WTC11 (cell line): Measurements from ENCODE around the gene TCF7L2.

Source experiments
- CTCF ChIP-seq: fragments of 200-600 bp; IDR thresholded peaks from 2 replicates; pipeline ENCODE4 v1.8.0; 2022; ENCODE audit warnings: antibody characterized with exemption
- ERG ChIP-seq: fragments of 250-450 bp; sonication (Bioruptor Pico); IDR thresholded peaks from 2 replicates; pipeline ENCODE4 v1.8.0; 2021; ENCODE audit warnings: mild to moderate bottlenecking
- IRF1 ChIP-seq: sonication (generic); formaldehyde crosslinking; IDR thresholded peaks from 2 replicates; pipeline ENCODE4 v1.8.0; 2023; ENCODE audit warnings: missing genetic modification reagents
- MLX ChIP-seq: sonication (generic); formaldehyde crosslinking; IDR thresholded peaks from 2 replicates; pipeline ENCODE4 v1.8.1; 2023; ENCODE audit warnings: mild to moderate bottlenecking, missing genetic modification reagents, moderate library complexity
- SP1 ChIP-seq: sonication (generic); formaldehyde crosslinking; conservative IDR thresholded peaks from 2 replicates; pipeline ENCODE4 v1.8.1; 2022; ENCODE audit warnings: missing genetic modification reagents
- TEAD4 ChIP-seq: sonication (generic); formaldehyde crosslinking; IDR thresholded peaks from 2 replicates; pipeline ENCODE4 v1.8.0; 2022; ENCODE audit warnings: mild to moderate bottlenecking, missing genetic modification reagents
- USF1 ChIP-seq: sonication (generic); formaldehyde crosslinking; IDR thresholded peaks from 2 replicates; pipeline ENCODE4 v1.8.0; 2022; ENCODE audit warnings: mild to moderate bottlenecking, missing genetic modification reagents

GRCh38 chr10:113113241-113113640 lies 163.2 kb downstream of the TCF7L2 start:
- TF ChIP-seq SP1 (CRISPR knock-in tag), result no peak
- no peak for TF ChIP-seq CTCF
- no peak for TF ChIP-seq MLX (CRISPR knock-in tag)
- TF ChIP-seq ERG, result no peak
- no peak for TF ChIP-seq IRF1 (CRISPR knock-in tag)
- no peak for TF ChIP-seq TEAD4 (CRISPR knock-in tag)
- TF ChIP-seq USF1 (CRISPR knock-in tag), result no peak
